GM21526 (cell line): Measurements from ENCODE around the gene ERAP2.
A peak's percentile ranks its signal among the peaks of the same experiment; 100 is the strongest.
"Not testable (repeated sequence)": the region's sequence is repeated elsewhere in the genome, so short reads cannot be mapped to it uniquely, and the experiment has no call there.

Experiments used
- ATAC-seq: cut with Tn5 transposase; IDR thresholded peaks from one replicate; pipeline ENCODE4 v1.9.1; 2021; ENCODE audit warnings: moderate library complexity; ENCODE audit not compliant: unreplicated experiment, low FRiP score

The ERAP2 gene, protein sequence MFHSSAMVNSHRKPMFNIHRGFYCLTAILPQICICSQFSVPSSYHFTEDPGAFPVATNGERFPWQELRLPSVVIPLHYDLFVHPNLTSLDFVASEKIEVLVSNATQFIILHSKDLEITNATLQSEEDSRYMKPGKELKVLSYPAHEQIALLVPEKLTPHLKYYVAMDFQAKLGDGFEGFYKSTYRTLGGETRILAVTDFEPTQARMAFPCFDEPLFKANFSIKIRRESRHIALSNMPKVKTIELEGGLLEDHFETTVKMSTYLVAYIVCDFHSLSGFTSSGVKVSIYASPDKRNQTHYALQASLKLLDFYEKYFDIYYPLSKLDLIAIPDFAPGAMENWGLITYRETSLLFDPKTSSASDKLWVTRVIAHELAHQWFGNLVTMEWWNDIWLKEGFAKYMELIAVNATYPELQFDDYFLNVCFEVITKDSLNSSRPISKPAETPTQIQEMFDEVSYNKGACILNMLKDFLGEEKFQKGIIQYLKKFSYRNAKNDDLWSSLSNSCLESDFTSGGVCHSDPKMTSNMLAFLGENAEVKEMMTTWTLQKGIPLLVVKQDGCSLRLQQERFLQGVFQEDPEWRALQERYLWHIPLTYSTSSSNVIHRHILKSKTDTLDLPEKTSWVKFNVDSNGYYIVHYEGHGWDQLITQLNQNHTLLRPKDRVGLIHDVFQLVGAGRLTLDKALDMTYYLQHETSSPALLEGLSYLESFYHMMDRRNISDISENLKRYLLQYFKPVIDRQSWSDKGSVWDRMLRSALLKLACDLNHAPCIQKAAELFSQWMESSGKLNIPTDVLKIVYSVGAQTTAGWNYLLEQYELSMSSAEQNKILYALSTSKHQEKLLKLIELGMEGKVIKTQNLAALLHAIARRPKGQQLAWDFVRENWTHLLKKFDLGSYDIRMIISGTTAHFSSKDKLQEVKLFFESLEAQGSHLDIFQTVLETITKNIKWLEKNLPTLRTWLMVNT

DNA sequence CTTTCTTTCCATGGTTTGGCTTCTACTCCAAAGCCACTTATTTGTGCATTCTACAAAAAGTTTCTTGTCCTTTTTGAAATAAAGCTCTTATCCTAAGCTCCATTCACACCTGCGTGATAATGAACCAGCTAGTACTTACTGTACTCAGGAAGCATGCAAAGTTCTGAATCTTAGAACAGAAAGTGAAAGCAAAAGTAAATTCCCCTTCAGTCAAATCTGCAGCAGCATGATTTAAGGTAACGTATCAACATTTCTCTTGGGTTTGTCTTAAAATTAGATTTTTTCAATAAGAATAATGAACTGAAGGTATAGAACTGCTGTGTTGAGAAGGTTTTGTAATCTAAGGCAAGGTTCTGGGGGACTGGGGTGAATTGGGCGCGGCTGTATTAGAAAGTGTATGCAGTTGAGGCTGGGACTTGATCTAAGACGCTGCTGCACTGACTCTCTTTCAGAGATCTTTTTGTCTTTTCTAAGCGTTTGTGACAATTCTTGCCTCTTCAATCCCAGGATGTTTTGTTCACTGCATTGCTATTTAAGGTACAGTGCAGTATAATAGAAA, at the start of gene ERAP2:
TSS of gene ERAP2 (plus strand) at position 209 of the 559 bp plus-strand sequence. CDS start 3,186 bp downstream, outside the sequence.
- ATAC-seq: peak; percentile 48

DNA sequence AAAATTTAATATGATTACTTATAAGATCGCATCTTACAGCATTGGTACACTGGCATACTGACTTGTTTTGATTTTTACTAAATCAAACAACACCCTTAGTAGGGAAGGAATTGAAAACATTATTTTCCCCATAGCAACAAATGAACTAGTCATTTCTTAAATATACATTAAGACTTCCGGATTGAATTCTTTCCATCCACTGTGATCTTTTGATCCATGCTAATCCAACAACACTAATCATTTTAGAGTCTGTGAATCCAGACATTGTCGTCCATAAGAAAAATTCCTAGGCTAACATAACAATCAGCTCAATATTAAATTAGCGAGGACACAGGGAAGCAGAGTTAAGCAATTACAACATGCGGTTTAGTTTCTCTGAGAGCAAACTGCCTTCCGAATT, 47.0 kb upstream of the ERAP2 start:
- ATAC-seq: no peak

DNA sequence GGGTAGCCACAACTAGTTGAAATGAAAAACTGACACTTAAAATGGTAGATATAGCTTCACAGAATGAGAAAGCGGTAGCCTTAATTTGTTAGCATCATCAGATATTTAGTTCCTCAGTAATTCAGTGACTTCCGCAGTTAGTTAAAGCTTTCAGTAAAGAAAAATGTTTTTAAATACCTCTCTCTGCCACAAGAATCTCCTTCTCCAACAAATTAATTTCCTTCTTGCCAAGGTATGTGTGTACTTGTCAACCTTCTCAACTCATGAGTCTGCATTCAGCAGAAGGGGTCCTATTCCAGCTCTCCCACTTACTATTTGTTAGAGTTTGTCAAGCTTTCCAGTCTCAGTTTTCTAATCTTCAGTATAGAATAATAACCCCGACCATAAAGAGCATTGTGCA, 42.3 kb upstream of the ERAP2 start:
- ATAC-seq: no peak

DNA sequence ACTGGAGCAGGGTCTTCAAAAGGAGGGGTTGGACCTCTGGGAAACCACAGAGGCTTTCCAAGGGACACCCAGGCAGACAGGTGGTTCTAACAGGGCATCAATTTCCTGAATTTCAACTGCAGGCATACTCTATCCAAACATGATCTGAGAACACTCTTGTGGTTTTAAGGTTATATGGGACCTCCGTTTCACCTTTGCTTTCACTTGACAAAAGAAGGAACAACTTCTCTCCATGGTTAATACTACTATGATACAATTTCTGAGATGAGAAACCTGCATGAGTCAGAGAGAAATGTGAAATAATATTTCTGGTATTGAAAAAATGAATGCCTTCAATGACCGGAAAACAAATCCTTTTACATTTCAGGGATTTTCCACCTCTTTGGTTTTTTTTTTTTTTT, 40.5 kb upstream of the ERAP2 start:
- ATAC-seq: no peak

DNA sequence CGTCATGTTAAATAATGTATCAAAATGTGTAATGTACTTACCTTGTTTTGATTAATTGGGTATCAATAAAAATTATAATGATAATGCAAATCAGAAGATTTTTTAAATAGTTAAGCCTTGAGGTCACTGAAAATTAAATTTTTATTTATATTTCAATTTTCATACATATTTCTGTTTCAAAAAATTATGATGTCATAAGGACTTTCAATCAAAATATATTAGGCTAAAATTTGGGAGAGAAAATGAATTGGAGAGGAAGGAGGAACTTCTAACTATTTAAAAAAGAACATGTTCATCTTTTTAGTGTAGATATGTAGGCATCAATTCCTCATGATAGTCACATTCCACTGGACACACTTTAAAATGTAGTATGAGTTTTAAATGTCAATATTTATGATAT, 39.5 kb upstream of the ERAP2 start:
- no peak for ATAC-seq

DNA sequence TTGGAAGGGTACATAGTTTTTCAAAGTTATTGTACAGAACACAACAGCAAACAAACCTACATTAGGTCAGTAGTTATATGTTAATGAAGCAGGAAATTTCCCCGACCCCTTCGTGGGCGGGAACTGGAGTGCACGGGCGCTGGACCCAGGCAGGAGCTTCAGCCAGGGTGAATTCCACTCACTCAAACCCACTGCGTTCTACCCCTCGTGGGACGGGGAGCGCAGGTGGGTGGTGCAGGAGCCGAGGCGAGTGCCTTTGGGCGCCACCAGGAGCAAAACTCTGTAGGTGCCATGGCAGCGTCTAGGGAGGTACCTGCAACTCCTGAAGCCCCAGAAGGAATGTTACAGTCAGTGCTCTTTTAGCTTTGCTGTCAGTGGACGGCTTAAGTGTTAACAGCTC, 39.0 kb upstream of the ERAP2 start:
- ATAC-seq: no peak

DNA sequence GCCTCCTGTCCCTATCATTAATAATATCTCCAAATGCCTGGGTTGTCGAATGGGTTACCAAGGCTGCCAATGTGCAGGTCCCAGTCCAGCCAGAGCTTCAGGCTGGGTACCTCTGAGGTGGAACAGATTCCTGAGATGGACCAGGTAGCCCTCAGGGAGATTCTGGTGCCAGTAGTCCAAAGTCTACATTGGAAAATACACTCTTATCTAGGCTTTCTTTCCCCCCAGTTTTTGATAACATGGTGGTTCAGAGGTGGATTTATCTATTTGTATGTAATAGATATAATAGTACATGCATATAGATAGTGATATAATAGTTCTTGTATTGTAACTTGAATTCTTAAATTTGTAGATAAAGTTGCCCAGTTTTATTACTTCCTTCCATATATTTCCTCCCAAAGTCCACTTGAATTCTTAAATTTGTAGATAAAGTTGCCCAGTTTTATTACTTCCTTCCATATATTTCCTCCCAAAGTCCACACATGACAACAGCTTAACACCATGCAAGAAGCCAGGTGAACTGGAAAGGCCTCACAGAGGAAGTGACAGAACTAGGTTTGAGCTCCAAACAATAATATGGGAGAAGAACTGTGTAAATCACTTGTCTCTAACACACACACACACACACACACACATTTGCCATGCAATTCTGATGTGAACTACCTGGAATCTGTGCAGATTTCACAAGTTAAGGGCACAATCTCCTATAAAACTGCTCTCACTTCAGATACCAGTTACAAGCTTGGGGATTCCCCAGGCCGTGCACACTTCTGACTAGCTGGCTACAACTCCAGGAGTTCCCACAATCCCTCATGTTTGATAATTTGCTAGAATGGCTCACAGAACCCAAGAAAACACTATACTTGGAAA, 37.9 kb upstream of the ERAP2 start:
- no peak for ATAC-seq

DNA sequence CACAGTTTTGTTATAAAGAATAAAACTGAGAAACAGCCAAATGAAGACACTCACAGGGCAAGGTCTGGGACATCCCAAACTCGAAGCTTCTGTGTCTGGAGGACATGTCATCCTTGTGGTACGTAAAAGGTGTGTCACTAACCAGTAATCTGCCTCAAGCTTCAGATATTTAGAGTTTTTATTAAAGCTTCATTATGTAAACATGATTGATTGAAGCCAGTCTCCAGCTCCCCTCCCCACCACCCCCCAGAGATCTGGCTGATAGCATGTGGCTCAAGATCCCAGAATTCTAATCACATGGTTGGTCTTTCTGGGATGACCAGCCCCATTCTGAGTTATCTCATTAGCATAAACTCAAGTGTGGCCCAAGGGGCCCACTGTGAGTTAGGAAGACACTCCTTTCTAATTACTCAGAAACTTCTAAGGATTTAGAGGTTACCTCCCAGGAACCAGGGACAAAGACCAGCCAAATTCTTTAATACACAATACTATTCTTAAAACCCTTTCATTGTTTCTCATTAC, 37.2 kb upstream of the ERAP2 start:
- ATAC-seq: no peak

DNA sequence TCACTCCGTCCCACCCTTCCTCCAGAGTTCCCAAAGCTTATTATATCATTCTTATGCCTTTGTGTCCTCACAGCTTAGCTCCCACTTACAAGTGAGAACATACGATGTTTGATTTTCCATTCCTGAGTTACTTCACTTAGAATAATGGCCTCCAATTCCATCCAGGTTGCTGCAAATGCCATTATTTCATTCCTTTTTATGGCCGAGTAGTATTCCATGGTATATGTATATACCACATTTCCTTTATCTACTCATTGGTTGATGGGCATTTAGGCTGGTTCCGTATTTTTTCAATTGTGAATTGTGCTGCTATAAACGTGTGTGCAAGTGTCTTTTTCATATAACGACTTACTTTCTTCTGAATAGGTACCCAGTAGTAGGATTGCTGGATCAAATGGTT, 34.4 kb upstream of the ERAP2 start:
- ATAC-seq: not testable (repeated sequence)

DNA sequence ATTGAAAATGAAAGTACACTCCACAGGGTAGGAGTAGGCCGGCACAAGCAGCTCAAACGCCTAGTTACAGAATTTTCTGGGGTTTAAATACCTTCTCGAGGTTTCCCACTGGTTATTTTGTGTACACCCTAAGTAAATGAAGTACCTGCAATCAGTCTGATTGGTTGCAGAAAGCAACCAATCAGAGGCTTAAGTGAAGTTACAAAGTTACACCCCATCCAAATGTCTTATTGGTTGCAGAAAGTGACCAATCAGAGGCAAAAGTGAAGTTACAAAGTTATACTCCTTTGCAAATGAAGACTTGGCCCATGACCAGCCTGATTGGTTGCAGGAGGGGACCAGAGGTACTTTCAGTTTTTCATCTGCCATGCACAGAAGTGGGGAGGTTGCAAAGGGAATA, 33.2 kb upstream of the ERAP2 start:
- ATAC-seq: no peak

DNA sequence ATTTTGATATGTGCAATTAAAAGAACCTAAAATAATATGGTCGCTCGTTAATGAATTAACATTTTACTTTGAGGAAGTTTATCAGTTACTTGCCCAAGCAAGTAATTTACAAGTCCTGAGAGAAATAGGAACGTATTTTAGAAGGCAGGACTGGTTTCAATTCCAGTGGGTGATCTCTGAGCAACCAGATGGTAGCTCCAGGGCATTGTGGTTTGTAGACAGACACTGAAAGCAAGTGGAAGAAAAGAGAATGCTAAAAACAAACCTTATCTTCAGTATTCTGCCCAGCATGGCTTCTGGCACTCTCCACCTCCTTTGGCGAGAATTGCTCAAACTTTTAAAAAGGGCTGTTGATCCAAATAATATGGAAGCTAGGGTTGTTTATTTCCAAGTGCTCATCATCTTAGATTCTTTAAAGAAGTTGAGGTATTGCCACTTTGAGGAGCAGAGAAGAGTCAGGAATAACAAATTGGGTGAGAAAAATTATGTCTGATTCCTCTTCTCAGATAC, 31.8 kb upstream of the ERAP2 start:
- ATAC-seq: no peak

DNA sequence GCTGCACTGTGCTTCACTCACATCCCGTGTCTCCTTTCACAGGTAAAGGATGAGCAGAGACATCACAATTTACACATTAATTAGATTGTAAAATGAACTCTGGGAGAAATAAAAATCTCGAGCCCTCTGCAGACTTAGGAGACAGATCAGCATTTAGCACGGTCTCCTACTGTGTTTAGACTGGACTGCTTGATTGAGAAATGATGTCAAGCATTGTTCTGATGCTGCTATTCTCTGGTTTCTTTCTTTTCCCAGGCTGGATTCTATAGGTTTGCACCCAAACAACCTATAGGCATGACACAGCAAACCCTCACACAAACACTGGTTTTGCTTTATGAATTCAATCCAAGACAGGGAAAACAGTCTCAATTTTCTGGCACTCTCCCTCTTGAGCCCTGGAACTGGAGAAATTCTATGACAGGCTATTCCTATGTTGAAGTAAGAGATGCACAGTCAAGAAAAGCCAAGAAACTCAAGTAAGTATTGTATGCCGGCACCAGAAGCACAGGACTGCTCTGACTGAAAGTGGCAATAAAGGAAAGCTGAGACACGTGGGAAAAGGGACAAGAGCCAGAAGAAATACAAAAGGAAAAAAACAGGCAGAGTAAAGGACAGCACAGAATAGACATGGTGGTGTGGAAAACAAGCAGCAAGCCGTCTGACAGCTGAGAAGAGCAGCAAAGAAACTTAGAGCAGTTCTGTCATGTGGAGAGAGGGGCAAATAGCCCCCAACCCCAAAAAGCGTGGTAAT, 24.8 kb upstream of the ERAP2 start:
- ATAC-seq: no peak

DNA sequence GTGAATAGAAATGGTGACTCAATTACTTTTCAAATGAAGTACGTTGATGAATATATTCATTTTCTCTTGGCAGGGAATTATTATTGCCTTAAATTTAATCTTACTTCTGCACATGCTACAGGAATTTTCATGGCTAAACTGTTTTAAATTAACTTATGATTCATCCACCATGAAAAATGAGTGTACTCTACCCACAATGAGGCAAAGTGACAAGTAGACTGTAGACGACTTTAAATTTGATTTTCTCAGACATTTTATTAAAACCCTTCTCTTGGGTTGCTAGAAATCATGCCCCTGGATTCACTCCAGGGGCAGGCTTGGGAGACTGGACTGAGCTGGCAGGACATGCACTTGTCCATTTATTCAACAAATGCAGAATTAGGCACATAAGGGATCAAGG, 23.5 kb upstream of the ERAP2 start:
- no peak for ATAC-seq

DNA sequence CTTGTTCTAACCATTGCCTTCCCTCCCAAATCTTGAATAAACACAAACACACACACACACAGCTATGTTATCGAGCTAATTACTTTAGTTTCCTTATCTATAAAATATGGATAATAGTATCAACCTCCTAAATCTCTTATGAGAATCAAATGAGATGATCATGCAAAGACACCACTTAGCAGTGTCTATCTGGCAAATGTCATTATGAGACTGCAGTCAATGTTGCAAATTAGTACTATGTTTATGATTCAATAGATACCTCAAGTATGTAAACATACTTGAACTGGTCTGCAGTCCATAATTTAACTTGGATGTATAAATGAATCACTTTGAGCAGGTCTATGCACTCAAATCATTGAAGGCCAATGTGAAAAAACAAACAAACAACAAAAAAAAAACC, 22.2 kb upstream of the ERAP2 start:
- no peak for ATAC-seq

DNA sequence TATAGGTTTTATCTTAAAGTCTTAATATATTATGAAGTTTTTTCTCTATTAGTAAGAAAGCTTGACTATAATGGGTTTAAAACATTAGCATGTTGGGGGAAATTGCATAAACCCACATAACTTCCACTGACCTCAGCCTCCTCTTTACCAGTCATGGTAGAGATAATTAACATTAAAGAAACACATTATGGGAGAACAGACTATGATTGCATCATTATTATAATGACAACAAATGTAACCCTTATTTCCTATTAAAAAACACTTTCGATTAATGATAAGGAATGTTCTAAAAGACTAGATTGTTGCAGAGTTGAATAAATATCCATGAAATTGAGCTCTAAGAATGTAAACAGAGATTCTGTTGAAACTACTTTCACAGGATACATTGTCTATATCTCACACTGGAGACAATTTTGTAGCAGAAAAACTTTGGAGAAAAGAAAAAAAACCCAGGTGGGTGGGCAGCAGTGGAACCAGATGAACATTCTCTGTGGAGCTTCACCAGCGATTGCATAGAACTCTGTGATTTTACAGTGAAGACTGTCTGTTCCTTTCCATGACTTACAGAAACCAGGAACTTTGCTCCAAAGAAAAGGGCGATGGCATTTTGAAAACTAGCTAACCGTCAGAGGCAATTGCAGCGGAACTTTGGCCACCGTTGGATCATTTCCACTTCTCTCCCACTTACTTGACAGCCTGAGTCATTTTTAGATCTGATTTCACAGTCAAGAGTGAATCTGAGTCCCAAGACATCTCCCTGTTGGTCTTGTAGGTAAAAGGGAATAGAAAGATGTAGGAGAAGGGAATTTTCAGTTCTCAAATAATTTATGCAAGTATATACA, 21.0 kb upstream of the ERAP2 start:
- no peak for ATAC-seq

DNA sequence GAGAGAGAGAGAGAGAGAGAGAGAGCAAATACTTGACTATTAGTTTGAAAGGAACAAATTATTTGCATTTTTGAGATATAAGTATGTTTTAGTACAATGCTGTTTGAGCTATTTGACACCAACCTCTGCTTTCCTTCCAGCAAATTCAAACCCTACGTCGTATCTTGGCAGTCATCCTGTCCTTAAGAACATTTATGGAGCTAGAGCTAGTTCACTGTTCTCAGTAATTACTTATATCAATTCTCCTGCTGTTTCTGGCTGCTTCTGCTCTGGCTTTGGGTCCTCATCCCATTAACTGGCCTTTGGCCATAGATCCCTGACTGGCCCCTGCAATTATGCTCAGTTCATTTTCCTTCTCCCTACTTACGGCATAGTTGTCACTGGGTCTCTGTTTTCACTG, 19.9 kb upstream of the ERAP2 start:
- no peak for ATAC-seq

DNA sequence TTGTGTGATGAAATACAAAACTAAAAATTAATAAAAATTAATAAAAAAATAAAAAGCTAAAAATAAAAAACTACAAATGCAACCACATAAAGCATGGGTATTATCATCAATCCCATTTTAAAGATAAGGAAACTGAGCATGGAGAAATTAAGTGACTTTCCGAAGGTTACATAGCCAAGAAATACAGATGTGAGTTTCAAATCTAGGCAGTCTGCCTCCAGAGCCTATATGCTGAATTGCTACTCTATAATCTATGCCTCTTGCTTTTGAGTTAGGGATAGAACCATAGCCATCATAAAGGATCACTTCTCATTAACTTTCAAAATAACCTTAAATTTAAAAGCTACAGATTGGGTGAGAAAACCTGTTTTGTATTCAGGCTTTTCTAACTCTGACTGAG, 18.8 kb upstream of the ERAP2 start:
- ATAC-seq: no peak

DNA sequence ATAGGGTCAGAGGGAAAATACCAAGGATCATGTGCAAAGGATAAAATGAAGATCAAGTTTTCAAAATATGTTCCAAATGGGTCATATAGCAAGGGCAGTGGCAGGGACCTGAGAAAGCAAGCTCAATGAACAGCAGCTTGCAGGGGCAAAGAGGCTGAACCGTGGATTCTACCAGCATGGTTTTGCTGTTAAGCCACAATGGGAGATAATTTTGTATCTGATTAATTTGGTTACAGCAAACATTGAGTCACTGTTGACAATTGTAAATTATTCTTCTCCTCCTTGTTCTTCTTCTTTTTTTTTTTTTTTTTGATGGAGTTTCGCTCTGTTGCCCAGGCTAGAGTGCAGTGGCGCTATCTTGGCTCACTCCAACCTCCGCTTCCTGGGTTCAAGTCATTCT, 18.4 kb upstream of the ERAP2 start:
- no peak for ATAC-seq
